ENCODE results near the gene E2F4.

The E2F4 gene

GRCh38 chr16:67210069-67210937 lies 18.3 kb downstream of the E2F4 start:
- no peak for DNase-seq

GRCh38 chr16:67211674-67212073 lies 19.7 kb downstream of the E2F4 start:
- DNase-seq: no peak

GRCh38 chr16:67212766-67213165 lies 20.8 kb downstream of the E2F4 start:
- DNase-seq: peak in 1 of 2 experiments; percentile 4

GRCh38 chr16:67213197-67214019 lies 21.5 kb downstream of the E2F4 start:
- no peak for DNase-seq

- DNase-seq: no peak
Observed at GRCh38 chr16:67215706-67216105, 23.8 kb downstream of the E2F4 start.

- DNase-seq: peak; percentile 59 to 67
Observed at GRCh38 chr16:67216612-67217490, 24.9 kb downstream of the E2F4 start.

- DNase-seq: no peak
Observed at GRCh38 chr16:67223992-67224391, 32.0 kb downstream of the E2F4 start.

GRCh38 chr16:67226295-67226803 lies 34.4 kb downstream of the E2F4 start:
- no peak for DNase-seq

GRCh38 chr16:67226804-67227566 lies 35.0 kb downstream of the E2F4 start, which contains the start of gene TMEM208:
Gene TMEM208 (plus strand): TSS chr16:67227130. CDS start chr16:67227219, 89 bp downstream.
- DNase-seq: peak; percentile 91 to 95

- DNase-seq: no peak
Observed at GRCh38 chr16:67227567-67227921, 35.6 kb downstream of the E2F4 start.

GRCh38 chr16:67228034-67228785 lies 36.3 kb downstream of the E2F4 start:
- DNase-seq: no peak

- no peak for DNase-seq
Observed at GRCh38 chr16:67228905-67229304, 37.0 kb downstream of the E2F4 start.

- no peak for DNase-seq
Observed at GRCh38 chr16:67229906-67230808, 38.2 kb downstream of the E2F4 start.

GRCh38 chr16:67230809-67231660 lies 39.1 kb downstream of the E2F4 start:
- no peak for DNase-seq

- DNase-seq: no peak
Observed at GRCh38 chr16:67233596-67233995, 41.6 kb downstream of the E2F4 start.

- DNase-seq: no peak
Observed at GRCh38 chr16:67234180-67234597, 42.2 kb downstream of the E2F4 start.

GRCh38 chr16:67235816-67236562 lies 44.0 kb downstream of the E2F4 start:
- DNase-seq: no peak

Data from AML-193 (cell line).